ENCODE results near the gene SLC38A11.
A peak's percentile ranks its signal among the peaks of the same experiment; 100 is the strongest.

SLC38A11 gene

DNA sequence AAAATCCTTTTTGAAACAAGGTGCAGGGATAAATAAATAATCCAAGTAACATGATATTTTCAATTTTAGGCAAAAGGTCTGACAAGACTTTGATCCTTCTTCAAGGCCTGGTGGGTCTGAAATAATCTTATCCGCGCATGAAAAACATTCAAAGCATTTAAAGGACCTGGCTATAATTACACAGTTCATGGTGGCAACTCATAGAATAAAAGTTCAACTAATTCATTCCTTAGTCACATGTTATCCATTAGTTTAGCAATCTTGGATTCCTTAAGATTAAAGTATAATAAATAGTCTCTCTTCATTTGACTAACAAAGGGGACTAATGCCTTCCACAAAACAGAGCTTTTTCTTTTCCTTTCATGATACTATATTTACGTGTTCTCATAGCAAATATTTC lies 21.0 kb upstream of the SLC38A11 start:
- CTCF ChIA-PET = interaction anchor here (1.1 kb wide), 1 partner anchor 134 kb away, joined by 3 read pairs; the partner anchor contains the start of gene COBLL1
- TF ChIP-seq, protein P1, sequence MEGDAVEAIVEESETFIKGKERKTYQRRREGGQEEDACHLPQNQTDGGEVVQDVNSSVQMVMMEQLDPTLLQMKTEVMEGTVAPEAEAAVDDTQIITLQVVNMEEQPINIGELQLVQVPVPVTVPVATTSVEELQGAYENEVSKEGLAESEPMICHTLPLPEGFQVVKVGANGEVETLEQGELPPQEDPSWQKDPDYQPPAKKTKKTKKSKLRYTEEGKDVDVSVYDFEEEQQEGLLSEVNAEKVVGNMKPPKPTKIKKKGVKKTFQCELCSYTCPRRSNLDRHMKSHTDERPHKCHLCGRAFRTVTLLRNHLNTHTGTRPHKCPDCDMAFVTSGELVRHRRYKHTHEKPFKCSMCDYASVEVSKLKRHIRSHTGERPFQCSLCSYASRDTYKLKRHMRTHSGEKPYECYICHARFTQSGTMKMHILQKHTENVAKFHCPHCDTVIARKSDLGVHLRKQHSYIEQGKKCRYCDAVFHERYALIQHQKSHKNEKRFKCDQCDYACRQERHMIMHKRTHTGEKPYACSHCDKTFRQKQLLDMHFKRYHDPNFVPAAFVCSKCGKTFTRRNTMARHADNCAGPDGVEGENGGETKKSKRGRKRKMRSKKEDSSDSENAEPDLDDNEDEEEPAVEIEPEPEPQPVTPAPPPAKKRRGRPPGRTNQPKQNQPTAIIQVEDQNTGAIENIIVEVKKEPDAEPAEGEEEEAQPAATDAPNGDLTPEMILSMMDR (IDR thresholded peaks at IDR 0.05; ENCODE audit: insufficient read depth, low read length, missing control alignments) = no peak
- no peak overlapping the region for H3K4me3 ChIP-seq (ENCODE audit: low read depth, low read length)
- DNase-seq (ENCODE audit: low read depth, low spot score) = no peak
- POLR2A ChIA-PET = no interaction called here

DNA sequence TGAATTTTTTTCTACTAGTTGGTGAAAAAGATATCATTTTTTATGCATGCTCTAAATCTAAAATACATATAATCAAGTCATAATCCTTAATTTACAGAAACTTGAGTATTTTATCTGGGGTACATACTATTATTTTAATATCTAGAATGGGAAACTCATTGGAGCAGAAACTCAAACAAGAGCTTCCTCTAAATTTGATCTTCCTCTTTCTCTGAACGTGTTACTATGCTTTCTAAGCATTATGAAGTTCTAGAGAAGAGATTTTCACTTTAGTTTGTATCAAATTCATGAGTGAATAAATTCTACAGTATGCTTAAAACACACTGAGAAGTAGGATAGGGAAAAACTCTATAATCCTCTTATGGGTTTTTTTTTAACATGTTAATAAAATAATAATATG lies 20.6 kb upstream of the SLC38A11 start:
- ChIA-PET CTCF (interaction anchor here (1.1 kb wide), 1 partner anchor 62 kb away, joined by 3 read pairs; no protein-coding TSS in a partner anchor), POLR2A (no interaction called here)
- no peak overlapping the region for H3K4me3 ChIP-seq (ENCODE audit: low read depth, low read length)
- TF ChIP-seq, protein P1 (IDR thresholded peaks at IDR 0.05; ENCODE audit: insufficient read depth, low read length, missing control alignments) = no peak
- no peak for DNase-seq (ENCODE audit: low read depth, low spot score)

DNA sequence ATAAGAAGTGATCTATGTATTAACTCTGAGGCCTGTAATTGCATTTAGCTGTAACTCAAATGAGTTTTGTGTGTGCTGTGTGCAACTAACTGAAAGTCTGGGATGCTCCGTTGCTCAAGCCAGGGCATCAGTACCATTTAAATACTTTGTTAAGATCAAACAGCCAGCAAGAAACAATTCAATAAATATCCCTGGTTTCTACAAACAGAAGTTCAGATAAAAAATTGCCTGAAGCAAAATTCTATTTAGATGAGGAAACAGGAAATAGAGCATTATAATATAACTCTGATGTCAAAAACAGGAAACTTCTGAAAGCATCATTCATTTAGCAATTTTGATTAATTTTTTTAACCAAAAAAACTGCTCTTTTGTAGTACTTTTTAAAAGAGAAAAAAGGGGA lies 18.9 kb upstream of the SLC38A11 start:
- DNase-seq (ENCODE audit: low read depth, low spot score) = no peak
- TF ChIP-seq, protein P1 (IDR thresholded peaks at IDR 0.05; ENCODE audit: insufficient read depth, low read length, missing control alignments) = no peak
- POLR2A ChIA-PET = no interaction called here
- H3K4me3 ChIP-seq (ENCODE audit: low read depth, low read length) = no peak overlapping the region
- CTCF ChIA-PET = interaction anchor here (1.0 to 1.3 kb wide), 3 partner anchors 13 to 236 kb away, joined by 3 read pairs; no protein-coding TSS in a partner anchor

DNA sequence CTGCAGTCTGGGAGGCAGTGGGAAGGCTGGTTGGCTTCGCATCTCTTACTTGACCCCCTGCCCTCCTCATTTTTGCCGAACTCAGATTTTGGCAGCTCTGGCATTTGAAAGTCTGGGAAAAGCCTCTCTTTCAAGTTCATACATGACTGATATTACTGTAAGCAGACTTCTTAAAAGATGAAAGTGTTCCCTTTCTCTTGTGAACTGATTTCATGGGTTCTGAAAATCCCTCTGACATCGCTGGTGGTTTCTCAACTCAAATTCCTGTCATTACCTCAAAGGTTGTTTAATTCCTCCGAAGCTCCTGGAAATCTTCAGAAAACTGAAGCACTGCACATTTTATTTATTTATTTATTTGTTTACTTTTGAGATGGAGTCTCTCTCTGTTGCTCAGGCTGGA lies 16.9 kb upstream of the SLC38A11 start:
- no peak overlapping the region for H3K4me3 ChIP-seq (ENCODE audit: low read depth, low read length)
- TF ChIP-seq, protein P1 (IDR thresholded peaks at IDR 0.05; ENCODE audit: insufficient read depth, low read length, missing control alignments) = no peak
- POLR2A ChIA-PET = interaction anchor here (0.5 kb wide), 1 partner anchor 231 kb away, joined by 3 read pairs; no protein-coding TSS in a partner anchor
- CTCF ChIA-PET = interaction anchor here (2.0 kb wide), 2 partner anchors 20 to 234 kb away, joined by 4 to 6 read pairs; no protein-coding TSS in a partner anchor
- no peak for DNase-seq (ENCODE audit: low read depth, low spot score)

DNA sequence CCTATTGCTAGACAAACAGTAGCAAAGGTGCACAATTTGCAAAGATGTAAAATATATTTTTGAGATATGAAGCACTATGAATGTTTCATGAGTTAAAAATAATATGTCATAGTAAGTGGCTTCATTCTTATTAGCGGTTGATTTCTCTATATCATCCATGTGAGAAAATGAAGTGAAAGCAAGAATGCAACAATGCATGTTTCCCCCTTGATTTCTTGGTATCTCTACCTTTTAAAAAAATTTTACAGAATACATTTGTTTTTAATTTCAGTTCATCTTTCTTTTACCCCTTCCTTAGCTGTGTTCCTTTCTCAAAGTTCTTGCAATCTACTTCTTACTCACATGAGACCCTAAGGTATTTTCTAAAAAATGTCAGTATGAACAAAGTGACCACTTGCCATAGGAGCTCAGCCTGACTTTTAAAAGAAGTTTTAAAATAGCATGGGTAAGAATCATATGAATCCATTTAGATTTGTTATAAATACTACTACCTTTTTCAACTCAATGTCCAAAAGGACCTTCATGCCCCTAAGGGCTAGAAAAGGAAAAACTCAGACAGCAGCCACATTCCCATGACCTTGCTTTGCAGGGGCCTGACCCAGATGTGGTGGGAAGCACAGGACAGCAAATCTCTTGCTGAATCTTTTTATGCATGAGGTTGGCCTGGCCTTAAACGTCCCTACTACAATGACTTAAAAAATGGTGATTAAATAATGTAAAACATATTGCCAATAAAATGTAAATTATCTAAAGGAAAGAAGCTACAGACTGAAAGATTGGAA lies 14.8 kb upstream of the SLC38A11 start:
- POLR2A ChIA-PET = no interaction called here
- CTCF ChIA-PET = interaction anchor here (0.8 to 2.0 kb wide), 4 partner anchors 9 to 185 kb away, joined by 3 to 6 read pairs (median 4); partner anchors contain the start of gene COBLL1
- no peak overlapping the region for H3K4me3 ChIP-seq (ENCODE audit: low read depth, low read length)
- TF ChIP-seq, protein P1 (IDR thresholded peaks at IDR 0.05; ENCODE audit: insufficient read depth, low read length, missing control alignments) = no peak
- DNase-seq (ENCODE audit: low read depth, low spot score) = no peak

DNA sequence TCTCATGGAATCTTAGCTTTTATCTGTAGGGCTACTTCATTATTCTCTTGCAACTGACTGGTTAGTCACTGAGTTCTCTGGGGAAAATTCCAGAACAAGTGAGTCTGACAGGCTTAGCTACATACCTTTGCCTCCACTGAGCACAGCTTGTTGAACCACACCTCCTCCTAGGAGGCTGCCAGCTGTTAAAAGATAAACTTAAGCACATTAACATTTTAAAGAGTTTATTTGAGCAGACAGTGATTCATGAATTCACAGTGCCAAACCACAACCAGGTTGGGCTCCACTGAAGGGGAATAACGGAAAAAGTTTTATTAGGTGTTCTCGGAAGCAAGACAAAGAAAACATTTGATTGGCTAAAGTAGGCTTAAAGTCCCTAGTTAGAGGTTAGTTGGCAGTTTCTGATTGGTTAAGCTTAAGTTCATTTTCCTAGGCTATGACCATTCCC lies 12.5 kb upstream of the SLC38A11 start:
- ChIA-PET CTCF (interaction anchor here (1.1 to 2.0 kb wide), 6 partner anchors 13 to 407 kb away, joined by 3 to 6 read pairs (median 4); partner anchors contain the start of gene COBLL1), POLR2A (interaction anchor here (0.7 kb wide), 1 partner anchor 425 kb away, joined by 3 read pairs; no protein-coding TSS in a partner anchor)
- H3K4me3 ChIP-seq (ENCODE audit: low read depth, low read length) = no peak overlapping the region
- TF ChIP-seq, protein P1 (IDR thresholded peaks at IDR 0.05; ENCODE audit: insufficient read depth, low read length, missing control alignments) = no peak
- DNase-seq (ENCODE audit: low read depth, low spot score) = peak; percentile 93
